ENCODE results near the gene PERCC1. TPM values are rescaled to one million over a fixed set of nuclear protein-coding genes. Genes with fewer than 3 reads are reported as not detected.
A peak's percentile ranks its signal among the peaks of the same experiment; 100 is the strongest.

The PERCC1 gene
- total RNA-seq, 1 donor from 2014 or later, result not detected

DNA sequence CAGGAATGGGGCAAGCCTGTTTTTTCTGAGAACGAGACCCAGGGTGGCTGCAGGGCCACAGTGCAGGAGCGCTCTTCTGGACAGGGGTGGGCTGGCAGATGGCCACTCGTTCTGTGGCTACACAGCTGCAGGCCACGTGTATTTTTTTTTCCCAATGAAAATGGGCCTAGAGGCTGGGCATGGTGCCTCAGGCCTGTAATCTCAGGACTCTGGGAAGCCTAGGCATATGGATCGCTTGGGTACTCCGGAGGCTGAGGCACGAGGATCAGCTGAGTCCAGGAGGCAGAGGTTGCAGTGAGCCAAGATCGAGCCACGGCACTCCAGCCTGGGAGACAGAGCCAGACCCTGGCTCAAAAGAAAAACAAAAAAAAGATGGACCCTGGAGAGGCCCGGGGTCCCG lies 23.1 kb upstream of the PERCC1 start:
- Histone ChIP-seq H3K4me1 (ENCODE audit: control insufficient read depth in 3 of 3, insufficient read depth in 3 of 3, low read length in 3 of 3) (peaks cover 9 to 13% (median 9%) of the 10 kb centered on the region in 3 donors), H3K27ac (ENCODE audit: low read depth, low read length) (no peak overlapping the region), H3K27me3 (ENCODE audit: control insufficient read depth in 3 of 3, insufficient read depth in 3 of 3, low read length in 3 of 3) (no peaks in the 10 kb centered on the region), H3K9me3 (ENCODE audit: control insufficient read depth in 3 of 3, low read length in 3 of 3) (no peaks in the 10 kb centered on the region), H3K36me3 (ENCODE audit: control insufficient read depth in 3 of 3, insufficient read depth in 3 of 3, low read length in 3 of 3) (peaks cover 7 to 17% (median 13%) of the 10 kb centered on the region in 3 donors), H3K4me3 (ENCODE audit: low read length in 3 of 3) (peak overlapping the region; percentile 10 to 54 (median 29)), H3K9ac (ENCODE audit: low read depth in 1 of 3, low read length in 3 of 3) (peak overlapping the region in 2 of 3 donors; percentile 23 to 64)

- Histone ChIP-seq H3K4me3 (ENCODE audit: low read length in 3 of 3) (peak overlapping the region; percentile 59 to 81 (median 74)), H3K9me3 (ENCODE audit: control insufficient read depth in 3 of 3, low read length in 3 of 3) (no peaks in the 10 kb centered on the region), H3K27me3 (ENCODE audit: control insufficient read depth in 3 of 3, insufficient read depth in 3 of 3, low read length in 3 of 3) (no peaks in the 10 kb centered on the region), H3K36me3 (ENCODE audit: control insufficient read depth in 3 of 3, insufficient read depth in 3 of 3, low read length in 3 of 3) (peaks cover 3 to 18% (median 8%) of the 10 kb centered on the region in 3 donors), H3K9ac (ENCODE audit: low read depth in 1 of 3, low read length in 3 of 3) (peak overlapping the region in 2 of 3 donors; percentile 56 to 81), H3K4me1 (ENCODE audit: control insufficient read depth in 3 of 3, insufficient read depth in 3 of 3, low read length in 3 of 3) (peaks cover 9 to 16% (median 10%) of the 10 kb centered on the region in 3 donors), H3K27ac (ENCODE audit: low read depth, low read length) (peak overlapping the region; percentile 36)
Measured at GRCh38 chr16:1408171-1408837, 22.6 kb upstream of the PERCC1 start.

DNA sequence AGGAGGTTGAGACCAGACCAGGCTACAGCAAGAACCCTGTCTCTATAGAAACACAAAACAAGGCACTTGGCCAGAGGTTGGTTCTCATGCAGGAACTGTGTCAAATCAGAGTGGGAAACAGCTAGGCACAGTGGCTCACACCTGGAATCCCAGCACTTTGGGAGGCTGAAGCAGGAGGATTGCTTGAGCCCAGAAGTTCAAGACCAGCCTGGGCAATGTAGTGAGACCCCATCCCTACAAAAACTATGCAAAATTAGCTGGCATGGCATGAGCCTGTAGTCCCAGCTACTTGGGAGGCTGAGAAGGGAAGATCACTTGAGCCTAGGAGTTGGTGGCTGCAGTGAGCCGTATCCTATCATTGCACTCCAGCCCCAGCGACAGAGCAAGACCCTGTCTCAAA lies 18.0 kb upstream of the PERCC1 start:
- peaks cover 5 to 21% (median 12%) of the 10 kb centered on the region in 3 donors for H3K4me1 ChIP-seq (ENCODE audit: control insufficient read depth in 3 of 3, insufficient read depth in 3 of 3, low read length in 3 of 3)
- no peak overlapping the region for H3K4me3 ChIP-seq (ENCODE audit: low read length in 3 of 3)
- H3K27ac ChIP-seq (ENCODE audit: low read depth, low read length), result no peak overlapping the region
- no peaks in the 10 kb centered on the region for H3K9me3 ChIP-seq (ENCODE audit: control insufficient read depth in 3 of 3, low read length in 3 of 3)
- no peaks in the 10 kb centered on the region for H3K27me3 ChIP-seq (ENCODE audit: control insufficient read depth in 3 of 3, insufficient read depth in 3 of 3, low read length in 3 of 3)
- H3K9ac ChIP-seq (ENCODE audit: low read depth in 1 of 3, low read length in 3 of 3), result no peak overlapping the region
- H3K36me3 ChIP-seq (ENCODE audit: control insufficient read depth in 3 of 3, insufficient read depth in 3 of 3, low read length in 3 of 3), result peaks cover 2 to 14% (median 3%) of the 10 kb centered on the region in 3 donors

- Histone ChIP-seq H3K36me3 (ENCODE audit: control insufficient read depth in 3 of 3, insufficient read depth in 3 of 3, low read length in 3 of 3) (peaks cover 3 to 16% (median 4%) of the 10 kb centered on the region in 3 donors), H3K9ac (ENCODE audit: low read depth in 1 of 3, low read length in 3 of 3) (peak overlapping the region; percentile 80 to 89 (median 88)), H3K27ac (ENCODE audit: low read depth, low read length) (peak overlapping the region; percentile 70), H3K9me3 (ENCODE audit: control insufficient read depth in 3 of 3, low read length in 3 of 3) (no peaks in the 10 kb centered on the region), H3K4me1 (ENCODE audit: control insufficient read depth in 3 of 3, insufficient read depth in 3 of 3, low read length in 3 of 3) (peaks cover 0 to 20% (median 12%) of the 10 kb centered on the region in 3 donors), H3K4me3 (ENCODE audit: low read length in 3 of 3) (peak overlapping the region; percentile 74 to 84 (median 83)), H3K27me3 (ENCODE audit: control insufficient read depth in 3 of 3, insufficient read depth in 3 of 3, low read length in 3 of 3) (no peaks in the 10 kb centered on the region)
Measured at GRCh38 chr16:1413684-1414531, 17.0 kb upstream of the PERCC1 start.

DNA sequence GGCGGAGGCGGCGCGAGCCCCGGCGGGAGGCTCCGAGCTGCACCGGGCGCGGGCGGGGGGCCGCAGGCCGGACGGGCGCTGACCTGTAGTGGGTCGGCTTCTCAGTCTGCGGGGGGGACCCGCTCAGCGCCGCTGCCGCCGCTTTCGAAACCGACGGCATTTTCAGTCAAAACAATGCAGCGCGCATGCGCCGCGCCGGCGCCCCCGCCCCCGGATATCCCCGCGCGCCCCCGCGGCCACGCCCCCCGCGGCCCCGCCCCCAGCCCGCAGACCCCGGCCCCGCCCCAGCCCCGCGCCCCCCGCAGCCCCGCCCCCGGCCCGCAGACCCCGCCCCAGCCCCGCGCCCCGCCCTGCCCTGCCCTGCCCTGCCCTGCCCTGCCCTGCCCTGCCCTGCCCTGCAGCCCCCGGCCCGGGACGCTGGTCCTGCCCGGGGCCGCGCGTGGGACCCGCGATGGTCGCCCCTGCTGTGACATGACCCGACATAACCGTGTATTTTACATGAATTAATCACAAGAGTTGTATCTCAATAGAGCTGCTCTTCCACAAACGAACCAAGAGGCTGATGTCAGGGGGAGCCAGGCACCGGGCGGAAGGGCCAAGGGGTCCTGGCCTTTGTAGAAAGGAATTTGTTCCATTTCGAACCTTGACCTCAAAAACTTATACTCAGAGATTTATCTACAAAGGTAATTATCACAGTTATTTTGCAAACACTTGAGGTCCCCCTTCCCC lies 16.2 kb upstream of the PERCC1 start, which contains the start of gene UNKL:
Gene UNKL (minus strand): TSS at position 173 of the 729 bp plus-strand sequence. CDS start 13 bp downstream, at position 160.
- peak within 1 kb of the TSS; percentile 80 to 89 (median 88) for H3K9ac ChIP-seq (ENCODE audit: low read depth in 1 of 3, low read length in 3 of 3)
- peaks cover 3 to 13% (median 4%) of the 10 kb centered on the region in 3 donors for H3K36me3 ChIP-seq (ENCODE audit: control insufficient read depth in 3 of 3, insufficient read depth in 3 of 3, low read length in 3 of 3)
- H3K27ac ChIP-seq (ENCODE audit: low read depth, low read length), result peak within 1 kb of the TSS; percentile 70
- H3K27me3 ChIP-seq (ENCODE audit: control insufficient read depth in 3 of 3, insufficient read depth in 3 of 3, low read length in 3 of 3), result no peaks in the 10 kb centered on the region
- H3K4me3 ChIP-seq (ENCODE audit: low read length in 3 of 3), result peak within 1 kb of the TSS; percentile 74 to 84 (median 83)
- no peaks in the 10 kb centered on the region for H3K9me3 ChIP-seq (ENCODE audit: control insufficient read depth in 3 of 3, low read length in 3 of 3)
- H3K4me1 ChIP-seq (ENCODE audit: control insufficient read depth in 3 of 3, insufficient read depth in 3 of 3, low read length in 3 of 3), result peaks cover 4 to 28% (median 16%) of the 10 kb centered on the region in 3 donors

- Histone ChIP-seq H3K27ac (ENCODE audit: low read depth, low read length) (no peak overlapping the region), H3K36me3 (ENCODE audit: control insufficient read depth in 3 of 3, insufficient read depth in 3 of 3, low read length in 3 of 3) (peaks cover 0 to 9% (median 4%) of the 10 kb centered on the region in 3 donors), H3K9me3 (ENCODE audit: control insufficient read depth in 3 of 3, low read length in 3 of 3) (no peaks in the 10 kb centered on the region), H3K4me3 (ENCODE audit: low read length in 3 of 3) (no peak overlapping the region), H3K27me3 (ENCODE audit: control insufficient read depth in 3 of 3, insufficient read depth in 3 of 3, low read length in 3 of 3) (no peaks in the 10 kb centered on the region), H3K9ac (ENCODE audit: low read depth in 1 of 3, low read length in 3 of 3) (no peak overlapping the region), H3K4me1 (ENCODE audit: control insufficient read depth in 3 of 3, insufficient read depth in 3 of 3, low read length in 3 of 3) (peaks cover 15 to 39% (median 23%) of the 10 kb centered on the region in 3 donors)
Measured at GRCh38 chr16:1416521-1416941, 14.3 kb upstream of the PERCC1 start.

DNA sequence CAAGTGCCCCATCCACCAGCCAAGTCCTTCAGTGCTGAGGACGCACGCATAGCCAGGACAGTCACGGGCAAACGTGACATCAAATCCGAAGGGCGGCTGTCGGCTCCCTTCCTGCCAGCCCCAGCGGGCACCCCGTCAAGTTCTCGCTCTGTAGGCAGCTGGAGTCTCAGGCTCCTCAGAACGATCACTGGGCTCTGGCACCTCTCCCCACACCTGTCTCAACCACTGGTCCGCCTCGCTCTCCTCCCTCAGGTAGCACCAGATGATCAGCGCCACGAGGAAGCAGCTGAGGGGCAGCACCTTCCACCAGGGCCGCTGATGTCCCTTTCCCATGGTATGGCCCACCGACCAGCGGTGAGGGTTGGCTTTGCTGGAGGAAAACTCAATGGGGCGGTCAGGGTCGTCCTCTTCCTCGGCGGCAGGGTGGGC lies 10.8 kb upstream of the PERCC1 start:
- Histone ChIP-seq H3K4me3 (ENCODE audit: low read length in 3 of 3) (peak overlapping the region; percentile 96 to 99 (median 98)), H3K27ac (ENCODE audit: low read depth, low read length) (peak overlapping the region; percentile 90), H3K4me1 (ENCODE audit: control insufficient read depth in 3 of 3, insufficient read depth in 3 of 3, low read length in 3 of 3) (peaks cover 15 to 31% (median 18%) of the 10 kb centered on the region in 3 donors), H3K36me3 (ENCODE audit: control insufficient read depth in 3 of 3, insufficient read depth in 3 of 3, low read length in 3 of 3) (peaks cover 0 to 3% (median 2%) of the 10 kb centered on the region in 3 donors), H3K9me3 (ENCODE audit: control insufficient read depth in 3 of 3, low read length in 3 of 3) (no peaks in the 10 kb centered on the region), H3K27me3 (ENCODE audit: control insufficient read depth in 3 of 3, insufficient read depth in 3 of 3, low read length in 3 of 3) (no peaks in the 10 kb centered on the region), H3K9ac (ENCODE audit: low read depth in 1 of 3, low read length in 3 of 3) (peak overlapping the region; percentile 90 to 97 (median 95))

- H3K4me1 ChIP-seq (ENCODE audit: control insufficient read depth in 3 of 3, insufficient read depth in 3 of 3, low read length in 3 of 3), result peaks cover 15 to 31% (median 18%) of the 10 kb centered on the region in 3 donors
- no peak overlapping the region for H3K4me3 ChIP-seq (ENCODE audit: low read length in 3 of 3)
- H3K9me3 ChIP-seq (ENCODE audit: control insufficient read depth in 3 of 3, low read length in 3 of 3), result no peaks in the 10 kb centered on the region
- no peaks in the 10 kb centered on the region for H3K27me3 ChIP-seq (ENCODE audit: control insufficient read depth in 3 of 3, insufficient read depth in 3 of 3, low read length in 3 of 3)
- H3K27ac ChIP-seq (ENCODE audit: low read depth, low read length), result peak overlapping the region; percentile 90
- peaks cover 0 to 3% (median 2%) of the 10 kb centered on the region in 3 donors for H3K36me3 ChIP-seq (ENCODE audit: control insufficient read depth in 3 of 3, insufficient read depth in 3 of 3, low read length in 3 of 3)
- no peak overlapping the region for H3K9ac ChIP-seq (ENCODE audit: low read depth in 1 of 3, low read length in 3 of 3)
Measured at GRCh38 chr16:1422076-1422475, 8.8 kb upstream of the PERCC1 start.

GRCh38 chr16:1424028-1424427 lies 6.8 kb upstream of the PERCC1 start:
- Histone ChIP-seq H3K4me1 (ENCODE audit: control insufficient read depth in 3 of 3, insufficient read depth in 3 of 3, low read length in 3 of 3) (peaks cover 11 to 24% (median 15%) of the 10 kb centered on the region in 3 donors), H3K36me3 (ENCODE audit: control insufficient read depth in 3 of 3, insufficient read depth in 3 of 3, low read length in 3 of 3) (no peaks in the 10 kb centered on the region), H3K9me3 (ENCODE audit: control insufficient read depth in 3 of 3, low read length in 3 of 3) (no peaks in the 10 kb centered on the region), H3K9ac (ENCODE audit: low read depth in 1 of 3, low read length in 3 of 3) (no peak overlapping the region), H3K27ac (ENCODE audit: low read depth, low read length) (no peak overlapping the region), H3K4me3 (ENCODE audit: low read length in 3 of 3) (no peak overlapping the region), H3K27me3 (ENCODE audit: control insufficient read depth in 3 of 3, insufficient read depth in 3 of 3, low read length in 3 of 3) (no peaks in the 10 kb centered on the region)

Data from skeletal muscle tissue (tissue), 4 donors.